K562 (cell line): ENCODE results near the gene TRDMT1. TPM values are rescaled to one million over a fixed set of nuclear protein-coding genes. Genes with fewer than 3 reads are reported as not detected.

Experiments
- CHD2 ChIP-seq: IDR thresholded peaks from 2 replicates; pipeline ENCODE4 v1.6.1; 2011; ENCODE audit warnings: low read depth, low read length
- CREM ChIP-seq: IDR thresholded peaks from 2 replicates; pipeline ENCODE4 v1.6.1; 2014; ENCODE audit warnings: antibody characterized with exemption, low read depth
- FOXJ2 ChIP-seq: fragments of 200-800 bp; sonication (Bioruptor generic); IDR thresholded peaks from 2 replicates; pipeline ENCODE4 v1.6.1; 2016; ENCODE audit warnings: missing genetic modification characterization, missing compliant biosample characterization
- HEY1 ChIP-seq: fragments of 250-450 bp; sonication (Bioruptor Pico); IDR thresholded peaks from 2 replicates; pipeline ENCODE4 v1.5.0; 2020; ENCODE audit warnings: mild to moderate bottlenecking, moderate library complexity, borderline replicate concordance
- MXI1 ChIP-seq: IDR thresholded peaks from 2 replicates; pipeline ENCODE4 v1.6.1; 2011; ENCODE audit warnings: low read depth, mild to moderate bottlenecking, improper control_type of control experiment, low read length
- TRIM28 ChIP-seq: fragments of 450-650 bp; IDR thresholded peaks from 2 replicates; pipeline ENCODE4 v1.6.1; 2017
- ZBTB7A ChIP-seq: IDR thresholded peaks from 2 replicates; pipeline ENCODE4 v1.6.1; 2011; ENCODE audit warnings: low read depth, mild to moderate bottlenecking, low read length, moderate library complexity, borderline replicate concordance; ENCODE audit not compliant: control insufficient read depth
- ZNF175 ChIP-seq: fragments of 200-800 bp; sonication (Bioruptor generic); IDR thresholded peaks from 2 replicates; pipeline ENCODE4 v1.6.1; 2016; ENCODE audit warnings: low read depth, mild to moderate bottlenecking, missing genetic modification characterization, missing compliant biosample characterization
- ZNF431 ChIP-seq: sonication (generic); formaldehyde crosslinking; IDR thresholded peaks from 2 replicates; pipeline ENCODE4 v1.8.0; 2022; ENCODE audit warnings: mild to moderate bottlenecking, missing genetic modification reagents
- ZNF589 ChIP-seq: fragments of 200-800 bp; sonication (Bioruptor generic); IDR thresholded peaks from 2 replicates; pipeline ENCODE4 v1.6.1; 2016; ENCODE audit warnings: low read depth, missing genetic modification characterization, missing compliant biosample characterization
- polyA plus RNA-seq, 8 experiments: library from polyadenylated mRNA; depleted of rRNA in 4 of 8; stranded (reverse) in 5 of 8; unstranded in 3 of 8; fragments of >200 nt; fragmentation: Nextera tagmentation in 2 of 8; fragmentation: Illumina TruSeq in 1 of 8; extraction: Ambion mirVana in 2 of 8; extraction: Trizol in 1 of 8; gene quantifications; 2 replicates each; pipeline versions ENCODE4 v1.2.1 to v1.2.3, GENCODE V29; 2011 to 2014; ENCODE audit warnings: inconsistent platforms in 1 of 8, missing spikeins in 1 of 8
- total RNA-seq, 7 experiments: library from RNA; depleted of rRNA in 6 of 7; stranded (reverse); fragments of >200 nt in 6 of 7; fragmentation: Illumina TruSeq in 2 of 7; extraction: Trizol in 2 of 7; gene quantifications; 2 replicates each; pipeline versions ENCODE4 v1.2.1 to v1.2.3, GENCODE V29; 2011 to 2021; ENCODE audit warnings: low replicate concordance in 1 of 7
- TF ChIP-seq, protein P1 (sequence below): fragments of 250-450 bp; sonication (Bioruptor Pico); IDR thresholded peaks from 2 replicates; pipeline ENCODE4 v1.8.0; 2022; ENCODE audit warnings: inconsistent platforms, mild to moderate bottlenecking, moderate library complexity, borderline replicate concordance
- TF ChIP-seq, protein P2 (sequence below): IDR thresholded peaks from 2 replicates; pipeline ENCODE4 v1.6.1; 2011; ENCODE audit not compliant: insufficient read length; ENCODE audit errors: extremely low read depth
- TF ChIP-seq, protein P3 (sequence below): sonication (generic); formaldehyde crosslinking; IDR thresholded peaks from 2 replicates; pipeline ENCODE4 v1.8.0; 2022; ENCODE audit warnings: missing genetic modification reagents, mild to moderate bottlenecking, borderline replicate concordance
- TF ChIP-seq, protein P4 (sequence below): fragments of 250-450 bp; sonication (Bioruptor Pico); IDR thresholded peaks from 2 replicates; pipeline ENCODE4 v1.4.0; 2020; ENCODE audit warnings: mild to moderate bottlenecking, moderate library complexity
- TF ChIP-seq, protein P5 (sequence below): sonication (generic); formaldehyde crosslinking; IDR thresholded peaks from 2 replicates; pipeline ENCODE4 v1.8.0; 2023; ENCODE audit warnings: mild to moderate bottlenecking, missing genetic modification reagents
- TF ChIP-seq, protein P6 (sequence below): fragments of 450-650 bp; formaldehyde crosslinking; IDR thresholded peaks from 2 replicates; pipeline ENCODE4 v1.4.0; 2020; ENCODE audit warnings: mild to moderate bottlenecking
- TF ChIP-seq, protein P7 (sequence below), 2 experiments: IDR thresholded peaks; 2 replicates each; pipeline ENCODE4 v1.6.1; 2011; ENCODE audit warnings: borderline replicate concordance in 1 of 2, control low read depth in 1 of 2, low read depth in 1 of 2, low read length in 1 of 2, mild to moderate bottlenecking in 1 of 2, mixed read lengths in 1 of 2, moderate library complexity in 1 of 2; ENCODE audit not compliant: insufficient read depth in 1 of 2, insufficient read length in 1 of 2, poor library complexity in 1 of 2, severe bottlenecking in 1 of 2; ENCODE audit errors: extremely low read depth in 1 of 2

The TRDMT1 gene
- total and polyA plus RNA-seq, 9 of the 15 experiments (the other 6 are each of a cell fraction or from before 2014, with no cell fraction given): 5.4 to 12.6 (median 9.3) TPM

DNA sequence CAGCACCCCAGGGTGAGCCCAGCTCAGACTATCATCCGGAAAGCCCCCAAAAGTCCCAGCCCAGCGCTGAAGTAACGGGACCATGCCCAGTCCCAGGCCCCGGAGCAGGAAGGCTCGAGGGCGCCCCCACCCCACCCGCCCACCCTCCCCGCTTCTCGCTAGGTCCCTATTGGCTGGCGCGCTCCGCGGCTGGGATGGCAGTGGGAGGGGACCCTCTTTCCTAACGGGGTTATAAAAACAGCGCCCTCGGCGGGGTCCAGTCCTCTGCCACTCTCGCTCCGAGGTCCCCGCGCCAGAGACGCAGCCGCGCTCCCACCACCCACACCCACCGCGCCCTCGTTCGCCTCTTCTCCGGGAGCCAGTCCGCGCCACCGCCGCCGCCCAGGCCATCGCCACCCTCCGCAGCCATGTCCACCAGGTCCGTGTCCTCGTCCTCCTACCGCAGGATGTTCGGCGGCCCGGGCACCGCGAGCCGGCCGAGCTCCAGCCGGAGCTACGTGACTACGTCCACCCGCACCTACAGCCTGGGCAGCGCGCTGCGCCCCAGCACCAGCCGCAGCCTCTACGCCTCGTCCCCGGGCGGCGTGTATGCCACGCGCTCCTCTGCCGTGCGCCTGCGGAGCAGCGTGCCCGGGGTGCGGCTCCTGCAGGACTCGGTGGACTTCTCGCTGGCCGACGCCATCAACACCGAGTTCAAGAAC lies 27.7 kb upstream of the TRDMT1 start (continued):
- TF ChIP-seq, protein P1, sequence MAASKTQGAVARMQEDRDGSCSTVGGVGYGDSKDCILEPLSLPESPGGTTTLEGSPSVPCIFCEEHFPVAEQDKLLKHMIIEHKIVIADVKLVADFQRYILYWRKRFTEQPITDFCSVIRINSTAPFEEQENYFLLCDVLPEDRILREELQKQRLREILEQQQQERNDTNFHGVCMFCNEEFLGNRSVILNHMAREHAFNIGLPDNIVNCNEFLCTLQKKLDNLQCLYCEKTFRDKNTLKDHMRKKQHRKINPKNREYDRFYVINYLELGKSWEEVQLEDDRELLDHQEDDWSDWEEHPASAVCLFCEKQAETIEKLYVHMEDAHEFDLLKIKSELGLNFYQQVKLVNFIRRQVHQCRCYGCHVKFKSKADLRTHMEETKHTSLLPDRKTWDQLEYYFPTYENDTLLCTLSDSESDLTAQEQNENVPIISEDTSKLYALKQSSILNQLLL: no peak
- TF ChIP-seq, protein P2, sequence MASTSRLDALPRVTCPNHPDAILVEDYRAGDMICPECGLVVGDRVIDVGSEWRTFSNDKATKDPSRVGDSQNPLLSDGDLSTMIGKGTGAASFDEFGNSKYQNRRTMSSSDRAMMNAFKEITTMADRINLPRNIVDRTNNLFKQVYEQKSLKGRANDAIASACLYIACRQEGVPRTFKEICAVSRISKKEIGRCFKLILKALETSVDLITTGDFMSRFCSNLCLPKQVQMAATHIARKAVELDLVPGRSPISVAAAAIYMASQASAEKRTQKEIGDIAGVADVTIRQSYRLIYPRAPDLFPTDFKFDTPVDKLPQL: peak; percentile 40
- TF ChIP-seq FOXJ2: no peak
- peak; percentile 81 for TF ChIP-seq ZNF431 (CRISPR knock-in tag)
- TF ChIP-seq, protein P3, sequence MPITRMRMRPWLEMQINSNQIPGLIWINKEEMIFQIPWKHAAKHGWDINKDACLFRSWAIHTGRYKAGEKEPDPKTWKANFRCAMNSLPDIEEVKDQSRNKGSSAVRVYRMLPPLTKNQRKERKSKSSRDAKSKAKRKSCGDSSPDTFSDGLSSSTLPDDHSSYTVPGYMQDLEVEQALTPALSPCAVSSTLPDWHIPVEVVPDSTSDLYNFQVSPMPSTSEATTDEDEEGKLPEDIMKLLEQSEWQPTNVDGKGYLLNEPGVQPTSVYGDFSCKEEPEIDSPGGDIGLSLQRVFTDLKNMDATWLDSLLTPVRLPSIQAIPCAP (CRISPR knock-in tag): no peak
- 0 out of 2 replicates have a peak, but pooled peaks have one; percentile 49 for TF ChIP-seq ZNF589 (CRISPR knock-in tag)
- no peak for TF ChIP-seq CHD2
- 0 out of 2 replicates have a peak, but pooled peaks have one; percentile 9 for TF ChIP-seq CREM
- TF ChIP-seq TRIM28: no peak
- TF ChIP-seq ZNF175 (CRISPR knock-in tag): 0 out of 2 replicates have a peak, but pooled peaks have one; percentile 6
- TF ChIP-seq, protein P4, sequence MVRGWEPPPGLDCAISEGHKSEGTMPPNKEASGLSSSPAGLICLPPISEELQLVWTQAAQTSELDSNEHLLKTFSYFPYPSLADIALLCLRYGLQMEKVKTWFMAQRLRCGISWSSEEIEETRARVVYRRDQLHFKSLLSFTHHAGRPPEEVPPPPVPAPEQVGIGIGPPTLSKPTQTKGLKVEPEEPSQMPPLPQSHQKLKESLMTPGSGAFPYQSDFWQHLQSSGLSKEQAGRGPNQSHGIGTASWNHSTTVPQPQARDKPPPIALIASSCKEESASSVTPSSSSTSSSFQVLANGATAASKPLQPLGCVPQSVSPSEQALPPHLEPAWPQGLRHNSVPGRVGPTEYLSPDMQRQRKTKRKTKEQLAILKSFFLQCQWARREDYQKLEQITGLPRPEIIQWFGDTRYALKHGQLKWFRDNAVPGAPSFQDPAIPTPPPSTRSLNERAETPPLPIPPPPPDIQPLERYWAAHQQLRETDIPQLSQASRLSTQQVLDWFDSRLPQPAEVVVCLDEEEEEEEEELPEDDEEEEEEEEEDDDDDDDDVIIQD: no peak
- TF ChIP-seq, protein P5, sequence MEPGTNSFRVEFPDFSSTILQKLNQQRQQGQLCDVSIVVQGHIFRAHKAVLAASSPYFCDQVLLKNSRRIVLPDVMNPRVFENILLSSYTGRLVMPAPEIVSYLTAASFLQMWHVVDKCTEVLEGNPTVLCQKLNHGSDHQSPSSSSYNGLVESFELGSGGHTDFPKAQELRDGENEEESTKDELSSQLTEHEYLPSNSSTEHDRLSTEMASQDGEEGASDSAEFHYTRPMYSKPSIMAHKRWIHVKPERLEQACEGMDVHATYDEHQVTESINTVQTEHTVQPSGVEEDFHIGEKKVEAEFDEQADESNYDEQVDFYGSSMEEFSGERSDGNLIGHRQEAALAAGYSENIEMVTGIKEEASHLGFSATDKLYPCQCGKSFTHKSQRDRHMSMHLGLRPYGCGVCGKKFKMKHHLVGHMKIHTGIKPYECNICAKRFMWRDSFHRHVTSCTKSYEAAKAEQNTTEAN (CRISPR knock-in tag): no peak
- no peak for TF ChIP-seq HEY1 (CRISPR knock-in tag)
- no peak for TF ChIP-seq MXI1
- TF ChIP-seq, protein P6, sequence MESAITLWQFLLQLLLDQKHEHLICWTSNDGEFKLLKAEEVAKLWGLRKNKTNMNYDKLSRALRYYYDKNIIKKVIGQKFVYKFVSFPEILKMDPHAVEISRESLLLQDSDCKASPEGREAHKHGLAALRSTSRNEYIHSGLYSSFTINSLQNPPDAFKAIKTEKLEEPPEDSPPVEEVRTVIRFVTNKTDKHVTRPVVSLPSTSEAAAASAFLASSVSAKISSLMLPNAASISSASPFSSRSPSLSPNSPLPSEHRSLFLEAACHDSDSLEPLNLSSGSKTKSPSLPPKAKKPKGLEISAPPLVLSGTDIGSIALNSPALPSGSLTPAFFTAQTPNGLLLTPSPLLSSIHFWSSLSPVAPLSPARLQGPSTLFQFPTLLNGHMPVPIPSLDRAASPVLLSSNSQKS: no peak
- TF ChIP-seq, protein P7, sequence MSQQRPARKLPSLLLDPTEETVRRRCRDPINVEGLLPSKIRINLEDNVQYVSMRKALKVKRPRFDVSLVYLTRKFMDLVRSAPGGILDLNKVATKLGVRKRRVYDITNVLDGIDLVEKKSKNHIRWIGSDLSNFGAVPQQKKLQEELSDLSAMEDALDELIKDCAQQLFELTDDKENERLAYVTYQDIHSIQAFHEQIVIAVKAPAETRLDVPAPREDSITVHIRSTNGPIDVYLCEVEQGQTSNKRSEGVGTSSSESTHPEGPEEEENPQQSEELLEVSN (IDR thresholded peaks at IDR 0.05; ENCODE audit: borderline replicate concordance in 1 of 2, extremely low read depth in 1 of 2, insufficient read depth in 1 of 2, insufficient read length in 1 of 2, low read depth in 1 of 2, low read length in 1 of 2, poor library complexity in 1 of 2, severe bottlenecking in 1 of 2): peak; percentile 88 to 92
- TF ChIP-seq ZBTB7A: peak; percentile 10; the same call in 1 of the 2 replicates
